ENCODE results near the gene TBC1D13. TPM values are rescaled to one million over a fixed set of nuclear protein-coding genes. Genes with fewer than 3 reads are reported as not detected.

TBC1D13 gene, protein sequence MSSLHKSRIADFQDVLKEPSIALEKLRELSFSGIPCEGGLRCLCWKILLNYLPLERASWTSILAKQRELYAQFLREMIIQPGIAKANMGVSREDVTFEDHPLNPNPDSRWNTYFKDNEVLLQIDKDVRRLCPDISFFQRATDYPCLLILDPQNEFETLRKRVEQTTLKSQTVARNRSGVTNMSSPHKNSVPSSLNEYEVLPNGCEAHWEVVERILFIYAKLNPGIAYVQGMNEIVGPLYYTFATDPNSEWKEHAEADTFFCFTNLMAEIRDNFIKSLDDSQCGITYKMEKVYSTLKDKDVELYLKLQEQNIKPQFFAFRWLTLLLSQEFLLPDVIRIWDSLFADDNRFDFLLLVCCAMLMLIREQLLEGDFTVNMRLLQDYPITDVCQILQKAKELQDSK
- 9.4 TPM for total RNA-seq

DNA sequence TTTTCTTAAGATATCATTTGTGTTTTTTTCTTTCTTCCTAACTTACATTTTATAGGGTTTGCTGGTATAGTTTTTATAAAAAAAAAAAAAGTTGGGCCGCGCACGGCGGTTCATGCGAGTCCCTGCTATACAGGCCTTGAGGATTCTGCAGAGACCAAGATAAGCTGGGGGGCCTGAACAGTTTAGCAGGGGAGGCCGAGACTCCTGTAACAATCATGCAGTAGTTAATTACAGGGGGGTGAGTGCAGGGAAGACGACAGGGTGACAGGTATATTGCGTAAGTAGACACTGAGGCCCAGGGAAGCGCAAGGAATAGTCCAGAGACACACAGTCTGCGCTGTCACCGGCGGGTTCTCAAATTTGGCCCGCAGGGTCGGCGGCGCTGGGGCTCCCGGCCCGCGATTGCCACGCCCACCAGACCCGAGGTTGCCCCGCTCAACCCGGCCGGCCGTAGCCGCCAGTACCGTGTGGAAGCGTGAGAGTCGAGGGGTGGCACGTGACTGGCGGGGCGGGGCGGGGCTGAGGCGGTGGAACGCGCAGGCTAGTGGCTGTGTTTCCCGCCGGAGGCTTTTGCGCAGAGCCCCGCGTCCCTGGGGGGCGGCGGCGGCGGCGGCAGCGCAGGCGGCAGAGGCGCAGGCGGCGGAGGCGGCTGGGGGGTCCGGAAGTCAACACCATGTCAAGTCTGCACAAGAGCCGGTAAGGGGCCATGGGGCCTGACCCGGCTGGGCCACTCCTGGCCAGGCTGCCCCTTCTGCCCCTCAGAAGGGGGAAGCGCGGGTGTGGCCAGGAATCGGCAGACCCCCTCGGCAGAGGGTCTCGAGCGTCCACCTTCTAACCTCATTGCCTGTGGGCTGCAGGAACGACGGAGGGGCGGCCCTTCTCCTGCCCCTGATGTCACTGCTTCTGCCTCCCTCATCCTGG is at the start of gene TBC1D13:
TBC1D13 (plus strand) TSS at position 573 of the 921 bp plus-strand sequence; CDS start at position 674, 101 bp downstream.
- Histone ChIP-seq H3K4me1 (ENCODE audit: control insufficient read depth in 3 of 3, insufficient read depth in 3 of 3, low read length in 3 of 3) (peaks cover 14 to 29% (median 21%) of the 10 kb centered on the region in 3 donors), H3K36me3 (ENCODE audit: control insufficient read depth in 3 of 3, insufficient read depth in 3 of 3, low read length in 3 of 3) (peaks cover 16 to 19% (median 16%) of the 10 kb centered on the region in 3 donors), H3K27ac (ENCODE audit: low read depth, low read length) (peak within 1 kb of the TSS; percentile 85), H3K9ac (ENCODE audit: low read depth in 1 of 3, low read length in 3 of 3) (peak within 1 kb of the TSS; percentile 85 to 97 (median 95)), H3K9me3 (ENCODE audit: control insufficient read depth in 3 of 3, low read length in 3 of 3) (no peaks in the 10 kb centered on the region), H3K27me3 (ENCODE audit: control insufficient read depth in 3 of 3, insufficient read depth in 3 of 3, low read length in 3 of 3) (no peaks in the 10 kb centered on the region), H3K4me3 (ENCODE audit: low read length in 3 of 3) (peak within 1 kb of the TSS; percentile 93 to 97 (median 96))

DNA sequence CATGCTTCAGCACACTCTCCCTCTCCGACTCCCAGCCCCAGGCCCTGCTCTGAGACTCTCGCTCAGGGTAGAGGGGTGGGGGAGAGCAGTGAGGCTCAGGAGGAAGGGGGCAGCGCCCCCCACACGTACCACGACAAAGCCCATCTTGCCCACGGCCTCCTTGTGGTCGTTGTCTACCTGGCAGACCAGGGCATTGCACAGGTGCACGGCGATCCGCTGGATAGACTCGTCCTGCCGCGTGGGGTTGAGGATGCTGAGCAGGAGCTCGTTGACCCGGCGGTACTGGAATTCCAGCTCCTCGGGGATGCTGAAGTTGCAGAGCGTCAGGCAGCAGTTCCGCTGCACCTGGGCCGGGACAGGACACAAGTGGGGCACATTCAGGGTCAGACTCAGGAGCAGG is 44.7 kb upstream of the TBC1D13 start:
- Histone ChIP-seq H3K9me3 (ENCODE audit: control insufficient read depth in 3 of 3, low read length in 3 of 3) (no peaks in the 10 kb centered on the region), H3K36me3 (ENCODE audit: control insufficient read depth in 3 of 3, insufficient read depth in 3 of 3, low read length in 3 of 3) (peaks cover 28 to 34% (median 33%) of the 10 kb centered on the region in 3 donors), H3K27ac (ENCODE audit: low read depth, low read length) (no peak overlapping the region), H3K4me3 (ENCODE audit: low read length in 3 of 3) (no peak overlapping the region), H3K9ac (ENCODE audit: low read depth in 1 of 3, low read length in 3 of 3) (no peak overlapping the region), H3K27me3 (ENCODE audit: control insufficient read depth in 3 of 3, insufficient read depth in 3 of 3, low read length in 3 of 3) (no peaks in the 10 kb centered on the region), H3K4me1 (ENCODE audit: control insufficient read depth in 3 of 3, insufficient read depth in 3 of 3, low read length in 3 of 3) (no peaks in the 10 kb centered on the region)

DNA sequence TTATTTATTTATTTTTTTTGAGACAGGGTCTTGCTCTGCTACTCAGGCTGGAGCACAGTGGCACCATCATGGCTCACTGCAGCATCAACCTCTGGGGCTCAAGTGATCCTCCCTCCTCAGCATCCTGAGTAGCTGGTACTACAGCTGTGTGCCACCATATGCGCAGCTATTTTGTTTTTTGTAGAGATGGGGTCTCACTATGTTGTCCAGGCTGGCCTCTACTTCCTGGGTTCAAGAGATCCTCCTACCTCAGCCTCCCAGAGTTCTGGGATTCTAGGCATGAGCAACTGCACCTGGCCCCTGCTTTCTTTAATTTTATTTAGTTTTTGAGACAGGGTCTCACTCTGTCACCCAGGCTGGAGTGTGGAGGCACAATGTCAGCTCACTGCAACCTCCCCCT is 43.6 kb upstream of the TBC1D13 start:
- Histone ChIP-seq H3K36me3 (ENCODE audit: control insufficient read depth in 3 of 3, insufficient read depth in 3 of 3, low read length in 3 of 3) (peaks cover 30 to 36% (median 33%) of the 10 kb centered on the region in 3 donors), H3K4me1 (ENCODE audit: control insufficient read depth in 3 of 3, insufficient read depth in 3 of 3, low read length in 3 of 3) (no peaks in the 10 kb centered on the region), H3K27me3 (ENCODE audit: control insufficient read depth in 3 of 3, insufficient read depth in 3 of 3, low read length in 3 of 3) (no peaks in the 10 kb centered on the region), H3K4me3 (ENCODE audit: low read length in 3 of 3) (no peak overlapping the region), H3K9ac (ENCODE audit: low read depth in 1 of 3, low read length in 3 of 3) (no peak overlapping the region), H3K27ac (ENCODE audit: low read depth, low read length) (no peak overlapping the region), H3K9me3 (ENCODE audit: control insufficient read depth in 3 of 3, low read length in 3 of 3) (no peaks in the 10 kb centered on the region)

DNA sequence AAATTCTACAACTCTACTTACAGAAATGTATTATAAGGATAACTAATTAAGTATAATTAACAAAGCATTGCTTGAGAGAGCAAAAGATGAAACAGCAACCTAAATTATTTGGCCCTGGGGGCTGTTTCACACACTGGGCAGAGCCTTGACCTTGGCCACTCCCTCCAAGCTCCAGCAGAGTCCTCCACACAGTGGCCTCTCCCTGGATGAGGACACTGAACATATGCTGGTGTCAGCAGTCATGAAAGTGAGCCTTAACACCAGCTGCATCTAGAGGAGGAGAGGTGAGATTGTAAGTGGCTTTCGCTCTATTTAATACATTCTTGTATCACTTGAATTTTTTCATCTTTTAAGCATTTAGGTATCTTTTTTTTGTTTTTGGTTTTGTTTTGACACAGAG is 39.8 kb upstream of the TBC1D13 start:
- no peak overlapping the region for H3K9ac ChIP-seq (ENCODE audit: low read depth in 1 of 3, low read length in 3 of 3)
- no peaks in the 10 kb centered on the region for H3K27me3 ChIP-seq (ENCODE audit: control insufficient read depth in 3 of 3, insufficient read depth in 3 of 3, low read length in 3 of 3)
- no peak overlapping the region for H3K4me3 ChIP-seq (ENCODE audit: low read length in 3 of 3)
- no peaks in the 10 kb centered on the region for H3K4me1 ChIP-seq (ENCODE audit: control insufficient read depth in 3 of 3, insufficient read depth in 3 of 3, low read length in 3 of 3)
- no peaks in the 10 kb centered on the region for H3K9me3 ChIP-seq (ENCODE audit: control insufficient read depth in 3 of 3, low read length in 3 of 3)
- no peak overlapping the region for H3K27ac ChIP-seq (ENCODE audit: low read depth, low read length)
- peaks cover 26 to 27% (median 26%) of the 10 kb centered on the region in 3 donors for H3K36me3 ChIP-seq (ENCODE audit: control insufficient read depth in 3 of 3, insufficient read depth in 3 of 3, low read length in 3 of 3)

DNA sequence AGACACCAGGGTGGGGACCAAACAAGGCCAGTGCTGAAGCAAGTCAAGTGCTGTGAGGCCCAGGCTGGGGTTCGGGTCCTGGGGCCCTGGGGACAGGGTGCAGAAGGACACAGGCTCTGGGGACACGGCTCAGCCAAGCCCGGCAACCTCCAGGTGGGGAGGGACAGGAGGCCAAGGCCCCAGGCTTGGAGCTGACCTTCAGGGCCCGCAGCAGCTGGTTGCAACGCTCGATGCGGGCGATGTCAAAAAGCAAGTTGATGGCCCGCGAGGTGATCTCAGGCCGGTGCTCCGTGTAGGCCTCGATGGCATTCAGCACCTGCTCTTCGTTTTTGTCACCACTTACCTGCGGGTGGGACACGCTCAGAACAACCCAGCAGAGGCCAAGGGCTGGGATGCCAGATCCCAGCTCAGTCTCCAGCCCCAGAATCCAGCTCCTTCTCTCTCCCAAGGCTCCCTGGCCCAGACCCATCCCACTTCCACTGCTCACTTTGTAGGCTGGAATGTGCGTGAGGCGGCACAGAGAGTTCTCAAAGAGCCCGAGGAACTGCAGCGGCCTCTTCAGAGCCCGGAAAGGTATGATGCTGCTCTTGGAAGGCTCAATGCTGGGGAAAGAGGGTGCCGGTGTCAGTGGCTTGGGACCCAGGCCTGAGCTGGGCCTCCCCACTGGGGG is 36.0 kb upstream of the TBC1D13 start:
- H3K9ac ChIP-seq (ENCODE audit: low read depth in 1 of 3, low read length in 3 of 3): no peak overlapping the region
- H3K27ac ChIP-seq (ENCODE audit: low read depth, low read length): no peak overlapping the region
- no peaks in the 10 kb centered on the region for H3K4me1 ChIP-seq (ENCODE audit: control insufficient read depth in 3 of 3, insufficient read depth in 3 of 3, low read length in 3 of 3)
- no peaks in the 10 kb centered on the region for H3K9me3 ChIP-seq (ENCODE audit: control insufficient read depth in 3 of 3, low read length in 3 of 3)
- H3K4me3 ChIP-seq (ENCODE audit: low read length in 3 of 3): no peak overlapping the region
- H3K27me3 ChIP-seq (ENCODE audit: control insufficient read depth in 3 of 3, insufficient read depth in 3 of 3, low read length in 3 of 3): no peaks in the 10 kb centered on the region
- peaks cover 48 to 54% (median 51%) of the 10 kb centered on the region in 3 donors for H3K36me3 ChIP-seq (ENCODE audit: control insufficient read depth in 3 of 3, insufficient read depth in 3 of 3, low read length in 3 of 3)

DNA sequence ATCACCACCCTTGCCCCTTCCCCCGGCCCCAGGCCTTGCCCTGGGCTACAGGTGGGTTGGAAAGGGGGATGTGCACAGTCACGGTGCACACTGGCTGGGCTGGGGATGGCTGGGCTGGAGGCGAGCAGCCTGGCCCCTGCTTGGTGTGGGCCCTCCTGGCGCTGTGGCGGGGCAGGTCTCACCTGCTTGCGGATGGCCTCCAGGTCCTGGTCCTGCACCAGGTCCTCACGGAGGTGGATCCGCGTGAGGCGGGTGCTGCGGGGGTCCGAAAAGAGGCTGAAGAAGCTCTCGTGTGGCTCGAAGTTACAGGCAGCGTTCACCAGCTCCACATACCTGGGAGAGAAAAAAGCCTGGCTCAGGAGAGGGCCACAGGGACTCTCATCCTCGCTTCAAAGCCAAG is 33.4 kb upstream of the TBC1D13 start:
- Histone ChIP-seq H3K36me3 (ENCODE audit: control insufficient read depth in 3 of 3, insufficient read depth in 3 of 3, low read length in 3 of 3) (peaks cover 45 to 49% (median 46%) of the 10 kb centered on the region in 3 donors), H3K27ac (ENCODE audit: low read depth, low read length) (no peak overlapping the region), H3K27me3 (ENCODE audit: control insufficient read depth in 3 of 3, insufficient read depth in 3 of 3, low read length in 3 of 3) (no peaks in the 10 kb centered on the region), H3K9ac (ENCODE audit: low read depth in 1 of 3, low read length in 3 of 3) (no peak overlapping the region), H3K4me3 (ENCODE audit: low read length in 3 of 3) (no peak overlapping the region), H3K4me1 (ENCODE audit: control insufficient read depth in 3 of 3, insufficient read depth in 3 of 3, low read length in 3 of 3) (no peaks in the 10 kb centered on the region), H3K9me3 (ENCODE audit: control insufficient read depth in 3 of 3, low read length in 3 of 3) (no peaks in the 10 kb centered on the region)

DNA sequence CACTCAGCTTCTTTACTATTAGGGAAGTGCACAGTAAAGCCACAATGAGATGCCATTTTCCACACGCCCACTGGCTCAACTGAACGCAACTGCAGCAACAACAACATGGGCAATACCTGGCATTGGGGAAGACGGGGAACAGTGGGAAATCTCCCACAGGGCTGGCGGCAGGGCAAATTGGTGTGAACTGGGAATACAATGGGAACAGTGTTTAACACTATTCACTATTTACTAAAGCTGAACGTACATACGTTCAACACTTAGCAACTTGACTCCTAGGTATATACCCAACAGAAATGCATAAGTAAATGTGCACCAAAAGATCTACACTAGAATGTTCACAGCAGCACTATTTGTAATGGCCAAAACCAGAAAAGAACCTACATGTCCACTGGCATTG is 29.5 kb upstream of the TBC1D13 start:
- no peaks in the 10 kb centered on the region for H3K27me3 ChIP-seq (ENCODE audit: control insufficient read depth in 3 of 3, insufficient read depth in 3 of 3, low read length in 3 of 3)
- no peak overlapping the region for H3K4me3 ChIP-seq (ENCODE audit: low read length in 3 of 3)

DNA sequence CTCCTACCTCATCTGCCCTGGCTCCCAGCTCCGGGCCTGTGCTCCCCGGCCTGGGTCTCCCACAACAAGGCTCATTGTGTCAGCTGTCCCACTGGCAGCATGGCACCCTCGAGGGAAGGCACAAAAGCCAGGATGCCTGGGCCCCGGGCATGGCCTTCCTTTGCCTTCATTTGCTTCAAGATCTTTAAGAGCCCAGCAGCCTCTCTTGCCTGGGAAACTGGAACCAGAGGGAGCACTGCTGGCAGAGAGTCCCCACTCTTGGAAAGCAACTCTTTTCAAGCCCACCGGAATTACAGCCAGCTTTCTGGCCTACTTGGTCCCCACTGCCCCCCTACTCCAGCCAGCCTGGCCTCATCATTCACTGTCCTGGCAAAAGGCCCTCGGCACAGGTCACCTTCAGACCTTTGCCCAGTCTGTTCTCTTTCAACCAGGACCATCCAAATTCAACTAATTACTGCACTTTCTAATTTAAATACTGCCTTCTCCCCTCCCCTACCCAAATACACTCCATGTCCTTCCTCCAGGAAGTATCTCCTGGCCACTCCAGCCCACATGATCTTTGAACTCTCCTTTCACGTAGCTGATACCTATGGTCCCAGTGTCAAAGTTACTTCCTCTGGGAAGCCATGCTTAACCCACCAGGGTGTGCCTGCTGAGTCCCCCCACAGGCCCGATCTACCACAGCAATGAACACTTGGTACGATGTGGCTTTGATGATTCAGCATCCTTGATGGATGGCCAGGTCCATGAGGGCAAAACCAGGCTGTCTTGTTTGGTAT is 24.2 kb upstream of the TBC1D13 start:
- Histone ChIP-seq H3K27me3 (ENCODE audit: control insufficient read depth in 3 of 3, insufficient read depth in 3 of 3, low read length in 3 of 3) (no peaks in the 10 kb centered on the region), H3K27ac (ENCODE audit: low read depth, low read length) (no peak overlapping the region), H3K9ac (ENCODE audit: low read depth in 1 of 3, low read length in 3 of 3) (peak overlapping the region in 1 of 3 donors; percentile 25), H3K4me1 (ENCODE audit: control insufficient read depth in 3 of 3, insufficient read depth in 3 of 3, low read length in 3 of 3) (peaks cover 8 to 18% (median 14%) of the 10 kb centered on the region in 3 donors), H3K4me3 (ENCODE audit: low read length in 3 of 3) (no peak overlapping the region), H3K9me3 (ENCODE audit: control insufficient read depth in 3 of 3, low read length in 3 of 3) (no peaks in the 10 kb centered on the region), H3K36me3 (ENCODE audit: control insufficient read depth in 3 of 3, insufficient read depth in 3 of 3, low read length in 3 of 3) (peaks cover 3 to 12% (median 7%) of the 10 kb centered on the region in 3 donors)

More for the DNA sequence above, 29.5 kb upstream of the TBC1D13 start:
- H3K9ac ChIP-seq (ENCODE audit: low read depth in 1 of 3, low read length in 3 of 3): no peak overlapping the region
- no peaks in the 10 kb centered on the region for H3K9me3 ChIP-seq (ENCODE audit: control insufficient read depth in 3 of 3, low read length in 3 of 3)
- no peak overlapping the region for H3K27ac ChIP-seq (ENCODE audit: low read depth, low read length)
- H3K36me3 ChIP-seq (ENCODE audit: control insufficient read depth in 3 of 3, insufficient read depth in 3 of 3, low read length in 3 of 3): peaks cover 21 to 26% (median 25%) of the 10 kb centered on the region in 3 donors
- H3K4me1 ChIP-seq (ENCODE audit: control insufficient read depth in 3 of 3, insufficient read depth in 3 of 3, low read length in 3 of 3): peaks cover under 1 to 6% (median 6%) of the 10 kb centered on the region in 3 donors

DNA sequence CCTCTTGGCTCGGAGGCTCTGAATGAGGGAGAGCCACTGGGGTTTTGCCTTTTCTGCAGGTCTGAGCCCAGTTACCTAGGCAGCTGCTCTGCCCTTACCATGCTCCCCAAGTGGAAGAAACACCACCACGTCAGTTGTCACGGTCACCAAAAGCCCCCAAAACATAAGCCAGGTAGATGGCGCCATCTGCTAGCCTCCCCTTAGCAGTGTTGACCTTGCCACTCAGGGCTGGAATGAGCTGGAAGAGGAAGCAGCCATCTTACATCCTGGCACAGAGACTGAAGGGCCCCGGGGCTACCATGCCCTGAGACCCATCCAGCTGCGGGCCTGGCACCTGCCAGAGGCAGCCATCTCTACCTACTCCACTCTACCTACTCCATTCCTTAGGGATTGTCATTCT is 22.7 kb upstream of the TBC1D13 start:
- no peak overlapping the region for H3K9ac ChIP-seq (ENCODE audit: low read depth in 1 of 3, low read length in 3 of 3)
- H3K27ac ChIP-seq (ENCODE audit: low read depth, low read length): no peak overlapping the region
- no peaks in the 10 kb centered on the region for H3K27me3 ChIP-seq (ENCODE audit: control insufficient read depth in 3 of 3, insufficient read depth in 3 of 3, low read length in 3 of 3)
- H3K4me1 ChIP-seq (ENCODE audit: control insufficient read depth in 3 of 3, insufficient read depth in 3 of 3, low read length in 3 of 3): peaks cover 8 to 25% (median 21%) of the 10 kb centered on the region in 3 donors
- no peaks in the 10 kb centered on the region for H3K9me3 ChIP-seq (ENCODE audit: control insufficient read depth in 3 of 3, low read length in 3 of 3)
- peaks cover 4 to 13% (median 9%) of the 10 kb centered on the region in 3 donors for H3K36me3 ChIP-seq (ENCODE audit: control insufficient read depth in 3 of 3, insufficient read depth in 3 of 3, low read length in 3 of 3)
- H3K4me3 ChIP-seq (ENCODE audit: low read length in 3 of 3): no peak overlapping the region
